ENCODE data around the gene DLG2.
"Not testable (repeated sequence)": the region's sequence is repeated elsewhere in the genome, so short reads cannot be mapped to it uniquely, and the experiment has no call there.

DLG2 gene

GRCh38 chr11:85379066-85379465 lies 248.1 kb downstream of the DLG2 start:
- DNase-seq (ENCODE audit: low read depth): no peak
- H3K4me3 ChIP-seq (ENCODE audit: low read length): no peak overlapping the region
- no peak for TF ChIP-seq CTCF (conservative IDR thresholded peaks at IDR 0.05; ENCODE audit: low read depth, low read length)

- no peak for DNase-seq (ENCODE audit: low read depth)
- H3K4me3 ChIP-seq (ENCODE audit: low read length): no peak overlapping the region
- no peak for TF ChIP-seq CTCF (conservative IDR thresholded peaks at IDR 0.05; ENCODE audit: low read depth, low read length)
These were observed 249.2 kb downstream of the DLG2 start for GRCh38 chr11:85377901-85378300.

GRCh38 chr11:85359859-85360258 lies 267.3 kb downstream of the DLG2 start:
- no peak for DNase-seq (ENCODE audit: low read depth)
- H3K4me3 ChIP-seq (ENCODE audit: low read length): no peak overlapping the region
- TF ChIP-seq CTCF (conservative IDR thresholded peaks at IDR 0.05; ENCODE audit: low read depth, low read length): no peak

- no peak overlapping the region for H3K4me3 ChIP-seq (ENCODE audit: low read length)
- TF ChIP-seq CTCF (conservative IDR thresholded peaks at IDR 0.05; ENCODE audit: low read depth, low read length): no peak
- DNase-seq (ENCODE audit: low read depth): no peak
These were observed 271.2 kb downstream of the DLG2 start for GRCh38 chr11:85355921-85356320.

- H3K4me3 ChIP-seq (ENCODE audit: low read length); DNase-seq (ENCODE audit: low read depth): not testable (repeated sequence)
These were observed 277.6 kb downstream of the DLG2 start for GRCh38 chr11:85349539-85349938.

- H3K4me3 ChIP-seq (ENCODE audit: low read length): no peak overlapping the region
- DNase-seq (ENCODE audit: low read depth): no peak
- TF ChIP-seq CTCF (conservative IDR thresholded peaks at IDR 0.05; ENCODE audit: low read depth, low read length): no peak
These were observed 278.2 kb downstream of the DLG2 start for GRCh38 chr11:85348945-85349344.

- no peak for DNase-seq (ENCODE audit: low read depth)
- no peak for TF ChIP-seq CTCF (conservative IDR thresholded peaks at IDR 0.05; ENCODE audit: low read depth, low read length)
- no peak overlapping the region for H3K4me3 ChIP-seq (ENCODE audit: low read length)
These were observed 279.9 kb downstream of the DLG2 start for GRCh38 chr11:85347291-85347690.

- TF ChIP-seq CTCF (conservative IDR thresholded peaks at IDR 0.05; ENCODE audit: low read depth, low read length): no peak
- H3K4me3 ChIP-seq (ENCODE audit: low read length): no peak overlapping the region
- no peak for DNase-seq (ENCODE audit: low read depth)
These were observed 280.7 kb downstream of the DLG2 start for GRCh38 chr11:85346484-85346883.

- not testable (repeated sequence) for H3K4me3 ChIP-seq (ENCODE audit: low read length); DNase-seq (ENCODE audit: low read depth)
These were observed 286.3 kb downstream of the DLG2 start for GRCh38 chr11:85340846-85341245.
